MCF 10A (cell line): Measurements from ENCODE around the gene CNTNAP2. TPM values are rescaled to one million over a fixed set of nuclear protein-coding genes. Genes with fewer than 3 reads are reported as not detected.

Experiments used
- BruUV-seq: library from RNA; stranded (reverse); fragments of 400-500 nt; replicated peaks from 2 replicates; lab custom pipeline; 2021; lab: Mats Ljungman, UMichigan
- CTCF ChIA-PET: fragments of 300-600 bp; sonication (Branson Sonifier 250); formaldehyde crosslinking; extraction: SDS; loops from one replicate; lab custom pipeline; 2021; ENCODE audit warnings: antibody characterized with exemption, inconsistent platforms; lab: Yijun Ruan, JAX
- POLR2A ChIA-PET: fragments of 300-600, 350-650 bp; sonication (Branson Sonifier 250); formaldehyde crosslinking; extraction: SDS; loops from one replicate; lab custom pipeline; 2020; ENCODE audit warnings: antibody characterized with exemption, inconsistent platforms; lab: Yijun Ruan, JAX
- DNase-seq: peaks from one replicate; pipeline ENCODE4 v3.0.0-alpha.2; 2018; ENCODE audit not compliant: unreplicated experiment
- H3K27ac Mint-ChIP-seq: one replicate; pipeline ENCODE4 v1.8.0; 2022; ENCODE audit warnings: mild to moderate bottlenecking, low read depth, mixed read lengths; ENCODE audit not compliant: unreplicated experiment
- H3K27me3 Mint-ChIP-seq: one replicate; pipeline ENCODE4 v1.8.0; 2022; ENCODE audit warnings: mixed read lengths; ENCODE audit not compliant: insufficient read depth, unreplicated experiment
- H3K36me3 Mint-ChIP-seq: one replicate; pipeline ENCODE4 v1.8.0; 2022; ENCODE audit warnings: mild to moderate bottlenecking, moderate library complexity, mixed read lengths; ENCODE audit not compliant: insufficient read depth, unreplicated experiment
- H3K4me1 Mint-ChIP-seq: one replicate; pipeline ENCODE4 v1.8.0; 2022; ENCODE audit warnings: mixed read lengths; ENCODE audit not compliant: insufficient read depth, unreplicated experiment
- H3K4me3 Mint-ChIP-seq: one replicate; pipeline ENCODE4 v1.8.0; 2022; ENCODE audit warnings: mild to moderate bottlenecking, moderate library complexity, mixed read lengths; ENCODE audit not compliant: unreplicated experiment
- H3K9me3 Mint-ChIP-seq: one replicate; pipeline ENCODE4 v1.8.0; 2022; ENCODE audit warnings: mixed read lengths; ENCODE audit not compliant: unreplicated experiment
- intact Hi-C: fragments of 100-400 bp; cut with micrococcal nuclease; formaldehyde crosslinking; loops from 2 replicates; pipeline ENCODE4 v1.14.1; 2022
- total RNA-seq: library from RNA; stranded (reverse); gene quantifications from 2 replicates; pipeline ENCODE4 v1.2.3, GENCODE V29; 2022
- TF ChIP-seq, protein P1 (sequence below): fragments of 200-600 bp; IDR thresholded peaks from one replicate; pipeline ENCODE4 v1.8.0; 2022; ENCODE audit warnings: antibody characterized with exemption, mild to moderate bottlenecking; ENCODE audit not compliant: unreplicated experiment

The CNTNAP2 gene
- total RNA-seq, 1 experiment from 2014 or later = 1.1 TPM

- CTCF ChIA-PET = interaction anchor here (0.6 kb wide), 1 partner anchor 429 kb away, joined by 3 read pairs; no protein-coding TSS in a partner anchor
- Mint-ChIP-seq H3K4me3 (no peak overlapping the region), H3K27me3 (peaks cover 22% of the 10 kb centered on the region), H3K27ac (no peak overlapping the region), H3K4me1 (peaks cover 8% of the 10 kb centered on the region), H3K9me3 (no peaks in the 10 kb centered on the region), H3K36me3 (no peaks in the 10 kb centered on the region)
- TF ChIP-seq, protein P1, sequence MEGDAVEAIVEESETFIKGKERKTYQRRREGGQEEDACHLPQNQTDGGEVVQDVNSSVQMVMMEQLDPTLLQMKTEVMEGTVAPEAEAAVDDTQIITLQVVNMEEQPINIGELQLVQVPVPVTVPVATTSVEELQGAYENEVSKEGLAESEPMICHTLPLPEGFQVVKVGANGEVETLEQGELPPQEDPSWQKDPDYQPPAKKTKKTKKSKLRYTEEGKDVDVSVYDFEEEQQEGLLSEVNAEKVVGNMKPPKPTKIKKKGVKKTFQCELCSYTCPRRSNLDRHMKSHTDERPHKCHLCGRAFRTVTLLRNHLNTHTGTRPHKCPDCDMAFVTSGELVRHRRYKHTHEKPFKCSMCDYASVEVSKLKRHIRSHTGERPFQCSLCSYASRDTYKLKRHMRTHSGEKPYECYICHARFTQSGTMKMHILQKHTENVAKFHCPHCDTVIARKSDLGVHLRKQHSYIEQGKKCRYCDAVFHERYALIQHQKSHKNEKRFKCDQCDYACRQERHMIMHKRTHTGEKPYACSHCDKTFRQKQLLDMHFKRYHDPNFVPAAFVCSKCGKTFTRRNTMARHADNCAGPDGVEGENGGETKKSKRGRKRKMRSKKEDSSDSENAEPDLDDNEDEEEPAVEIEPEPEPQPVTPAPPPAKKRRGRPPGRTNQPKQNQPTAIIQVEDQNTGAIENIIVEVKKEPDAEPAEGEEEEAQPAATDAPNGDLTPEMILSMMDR = no peak
- POLR2A ChIA-PET = interaction anchor here (0.6 kb wide), 1 partner anchor 294 kb away, joined by 3 read pairs; no protein-coding TSS in a partner anchor
- intact Hi-C loops = no loop called here
- DNase-seq = no peak
- BruUV-seq = no TSS peak
These were observed 849.7 kb downstream of the CNTNAP2 start for GRCh38 chr7:146966274-146966673.

DNA sequence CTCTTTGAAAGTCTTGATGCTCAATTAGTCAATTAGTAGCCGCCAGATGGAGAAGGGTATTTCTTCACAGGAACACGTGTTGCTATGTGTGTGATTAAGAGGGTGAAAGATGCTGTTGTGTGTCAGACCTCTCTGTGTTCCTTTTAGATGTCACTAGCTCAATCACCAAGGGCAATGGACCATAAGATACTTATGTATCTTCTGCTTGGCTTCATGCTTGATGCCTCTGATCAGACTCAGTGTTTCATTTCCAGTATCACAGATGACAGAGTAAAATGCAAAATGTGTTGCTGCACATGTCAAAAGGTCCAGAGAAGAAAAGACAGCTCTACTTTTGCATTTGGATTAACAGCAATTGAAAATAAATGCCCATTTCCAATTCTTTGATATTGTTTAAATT, 865.9 kb downstream of the CNTNAP2 start:
- peaks cover 5% of the 10 kb centered on the region for H3K9me3 Mint-ChIP-seq
- BruUV-seq = no TSS peak
- intact Hi-C loops = no loop called here
- no peaks in the 10 kb centered on the region for H3K4me1 Mint-ChIP-seq
- no peak for DNase-seq
- no peak overlapping the region for H3K27ac Mint-ChIP-seq
- TF ChIP-seq, protein P1 = no peak
- peaks cover 86% of the 10 kb centered on the region for H3K27me3 Mint-ChIP-seq
- no peaks in the 10 kb centered on the region for H3K36me3 Mint-ChIP-seq
- CTCF ChIA-PET = no interaction called here
- H3K4me3 Mint-ChIP-seq = no peak overlapping the region
- POLR2A ChIA-PET = no interaction called here

DNA sequence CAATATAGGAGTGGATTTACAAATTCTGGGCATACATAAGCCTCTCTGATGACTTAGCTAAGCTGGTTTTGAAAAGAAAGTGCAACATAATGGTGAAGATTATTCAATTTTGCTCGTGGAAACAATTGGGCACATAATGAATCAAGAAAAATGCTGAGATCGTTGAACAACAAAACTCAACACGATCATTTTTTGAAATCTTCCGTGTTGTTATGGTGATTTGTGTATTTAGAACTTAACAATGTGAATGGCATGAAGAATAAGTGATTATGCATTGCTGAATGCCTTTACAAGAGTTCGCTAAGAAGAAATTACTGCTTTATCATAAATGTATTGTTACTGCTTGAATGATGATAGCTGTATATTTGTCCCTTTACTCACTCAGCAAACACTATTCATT, 875.0 kb downstream of the CNTNAP2 start:
- ChIA-PET CTCF (no interaction called here), POLR2A (no interaction called here)
- H3K4me3 Mint-ChIP-seq = no peak overlapping the region
- TF ChIP-seq, protein P1 = no peak
- no peaks in the 10 kb centered on the region for H3K4me1 Mint-ChIP-seq
- no peak for DNase-seq
- no peak overlapping the region for H3K27ac Mint-ChIP-seq
- BruUV-seq = no TSS peak
- no peaks in the 10 kb centered on the region for H3K36me3 Mint-ChIP-seq
- intact Hi-C loops = no loop called here
- H3K27me3 Mint-ChIP-seq = peaks cover 63% of the 10 kb centered on the region
- no peaks in the 10 kb centered on the region for H3K9me3 Mint-ChIP-seq

GRCh38 chr7:146993764-146994163, 877.2 kb downstream of the CNTNAP2 start:
- ChIA-PET POLR2A (no interaction called here), CTCF (no interaction called here)
- Mint-ChIP-seq H3K4me3 (no peak overlapping the region), H3K9me3 (no peaks in the 10 kb centered on the region), H3K27me3 (peaks cover 80% of the 10 kb centered on the region), H3K4me1 (no peaks in the 10 kb centered on the region), H3K27ac (no peak overlapping the region), H3K36me3 (no peaks in the 10 kb centered on the region)
- BruUV-seq = no TSS peak
- intact Hi-C loops = no loop called here
- no peak for DNase-seq
- TF ChIP-seq, protein P1 = no peak
